ENCODE results near the gene REX1BD.
A peak's percentile ranks its signal among the peaks of the same experiment; 100 is the strongest.

The REX1BD gene

DNA sequence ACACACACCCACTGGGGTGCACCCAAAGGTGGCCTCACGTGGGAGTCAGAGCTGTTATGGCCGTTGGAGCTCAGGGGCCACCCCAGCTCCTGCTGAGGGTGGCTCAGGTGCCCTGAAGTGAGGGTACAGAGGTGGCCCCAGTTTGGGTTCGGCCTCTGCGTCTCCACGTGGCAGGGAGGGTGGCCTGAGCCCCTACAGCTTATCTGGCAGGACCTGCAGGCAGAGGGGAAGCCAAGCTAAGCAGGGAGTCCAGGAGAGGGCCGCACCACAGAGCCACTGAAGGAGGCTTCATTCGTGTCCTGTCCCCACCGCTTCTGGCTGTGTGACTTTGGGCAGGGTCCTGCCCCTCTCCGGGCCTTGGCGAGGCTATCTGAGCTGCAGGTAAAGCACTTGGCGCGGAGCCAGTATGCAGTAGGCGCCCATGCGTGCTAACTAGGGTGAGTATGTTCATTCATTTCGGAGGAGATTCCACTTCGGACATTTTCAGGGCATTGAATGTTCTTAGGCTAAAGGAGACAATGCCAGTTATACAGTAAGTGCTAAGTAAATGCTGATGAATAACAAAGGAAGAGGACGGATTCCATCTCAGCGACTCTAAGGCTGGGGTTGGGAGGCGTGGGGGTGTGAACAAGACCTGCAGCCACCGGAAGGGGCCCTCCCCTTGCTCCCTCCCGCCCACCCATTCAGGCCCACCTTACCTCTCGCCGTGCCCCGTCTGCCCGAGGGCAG is 4.9 kb downstream of the REX1BD start:
- no peak for TF ChIP-seq ZFX (IDR thresholded peaks at IDR 0.05; ENCODE audit: borderline replicate concordance)
- TF ChIP-seq, protein P1, sequence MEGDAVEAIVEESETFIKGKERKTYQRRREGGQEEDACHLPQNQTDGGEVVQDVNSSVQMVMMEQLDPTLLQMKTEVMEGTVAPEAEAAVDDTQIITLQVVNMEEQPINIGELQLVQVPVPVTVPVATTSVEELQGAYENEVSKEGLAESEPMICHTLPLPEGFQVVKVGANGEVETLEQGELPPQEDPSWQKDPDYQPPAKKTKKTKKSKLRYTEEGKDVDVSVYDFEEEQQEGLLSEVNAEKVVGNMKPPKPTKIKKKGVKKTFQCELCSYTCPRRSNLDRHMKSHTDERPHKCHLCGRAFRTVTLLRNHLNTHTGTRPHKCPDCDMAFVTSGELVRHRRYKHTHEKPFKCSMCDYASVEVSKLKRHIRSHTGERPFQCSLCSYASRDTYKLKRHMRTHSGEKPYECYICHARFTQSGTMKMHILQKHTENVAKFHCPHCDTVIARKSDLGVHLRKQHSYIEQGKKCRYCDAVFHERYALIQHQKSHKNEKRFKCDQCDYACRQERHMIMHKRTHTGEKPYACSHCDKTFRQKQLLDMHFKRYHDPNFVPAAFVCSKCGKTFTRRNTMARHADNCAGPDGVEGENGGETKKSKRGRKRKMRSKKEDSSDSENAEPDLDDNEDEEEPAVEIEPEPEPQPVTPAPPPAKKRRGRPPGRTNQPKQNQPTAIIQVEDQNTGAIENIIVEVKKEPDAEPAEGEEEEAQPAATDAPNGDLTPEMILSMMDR (IDR thresholded peaks at IDR 0.05): no peak
- peak overlapping the region; percentile 50 for H3K27ac ChIP-seq

- TF ChIP-seq ZFX (IDR thresholded peaks at IDR 0.05; ENCODE audit: borderline replicate concordance): no peak
- TF ChIP-seq, protein P1 (IDR thresholded peaks at IDR 0.05): peak; percentile 96
- H3K27ac ChIP-seq: peak overlapping the region; percentile 50
Observed at GRCh38 chr19:18594096-18594823, 5.7 kb downstream of the REX1BD start.

DNA sequence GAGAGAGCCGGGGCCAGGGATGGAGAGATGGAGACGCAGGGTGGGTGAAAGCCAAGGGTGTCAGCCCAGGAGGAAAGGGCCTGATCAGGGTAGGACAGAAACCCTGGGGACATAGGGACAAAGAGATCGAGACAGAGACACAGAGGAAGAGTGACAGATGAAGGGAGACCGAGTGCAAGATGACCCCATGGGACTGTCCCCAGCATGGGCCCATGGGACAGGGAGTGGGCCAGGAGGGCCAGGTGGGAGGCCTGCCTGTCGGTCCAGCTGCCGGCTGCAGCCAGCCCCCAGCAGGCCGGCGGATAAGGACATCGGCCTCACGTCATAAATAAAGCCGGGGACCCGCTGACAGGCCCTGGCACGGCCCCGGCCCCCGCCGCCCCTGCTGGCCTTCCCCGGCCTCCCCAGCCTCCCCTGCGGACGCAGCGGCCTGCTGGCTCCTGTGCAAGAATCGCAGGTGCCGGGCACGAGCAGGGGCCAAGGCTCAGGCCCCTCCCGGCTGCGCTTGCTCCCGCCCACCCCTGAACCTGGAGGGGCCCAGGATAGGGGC is 6.3 kb downstream of the REX1BD start:
- no peak for TF ChIP-seq ZFX (IDR thresholded peaks at IDR 0.05; ENCODE audit: borderline replicate concordance)
- TF ChIP-seq, protein P1 (IDR thresholded peaks at IDR 0.05): no peak
- H3K27ac ChIP-seq: peak overlapping the region; percentile 50

DNA sequence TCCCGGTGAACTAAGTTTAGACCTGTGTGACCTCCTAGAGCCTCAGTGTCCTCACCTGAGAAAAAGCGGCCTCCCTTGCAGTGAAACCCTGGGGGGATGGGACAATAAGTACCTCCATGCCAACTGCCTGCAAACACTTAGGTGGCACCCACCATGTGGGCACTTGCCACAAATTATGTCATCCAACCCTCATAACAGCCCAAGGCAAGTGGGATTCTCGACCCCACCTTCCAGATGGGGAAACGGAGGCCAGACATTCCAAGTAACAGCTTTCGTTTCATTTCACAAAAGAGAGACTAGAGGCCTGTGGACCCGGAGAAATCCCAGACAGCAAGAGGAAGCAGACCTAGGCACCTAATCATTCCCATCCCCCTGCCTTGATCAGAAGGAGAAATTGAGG is 6.9 kb downstream of the REX1BD start:
- H3K27ac ChIP-seq: no peak overlapping the region
- TF ChIP-seq, protein P1 (IDR thresholded peaks at IDR 0.05): no peak
- no peak for TF ChIP-seq ZFX (IDR thresholded peaks at IDR 0.05; ENCODE audit: borderline replicate concordance)

DNA sequence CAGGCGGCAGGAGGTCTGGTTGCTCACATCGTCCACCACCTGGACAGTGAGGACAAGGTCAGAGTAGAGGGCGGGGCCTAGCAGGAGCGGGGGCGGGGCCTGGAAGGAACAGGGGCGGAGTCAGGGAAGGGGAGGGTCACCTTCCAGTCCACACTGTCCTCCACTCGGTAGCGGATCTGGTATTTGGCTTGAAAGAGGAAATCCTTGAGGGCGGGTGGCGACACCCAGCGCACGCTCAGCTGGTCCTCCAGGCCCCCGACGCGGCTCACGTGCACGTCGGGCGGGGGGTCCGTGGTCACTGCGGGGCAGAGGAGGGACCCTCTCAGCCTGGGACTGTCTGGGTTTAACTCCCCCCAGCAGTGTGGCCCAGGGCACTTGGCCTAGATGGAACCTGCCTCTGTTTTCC is 8.2 kb downstream of the REX1BD start:
- no peak for TF ChIP-seq ZFX (IDR thresholded peaks at IDR 0.05; ENCODE audit: borderline replicate concordance)
- TF ChIP-seq, protein P1 (IDR thresholded peaks at IDR 0.05): peak; percentile 20
- H3K27ac ChIP-seq: peak overlapping the region; percentile 44

DNA sequence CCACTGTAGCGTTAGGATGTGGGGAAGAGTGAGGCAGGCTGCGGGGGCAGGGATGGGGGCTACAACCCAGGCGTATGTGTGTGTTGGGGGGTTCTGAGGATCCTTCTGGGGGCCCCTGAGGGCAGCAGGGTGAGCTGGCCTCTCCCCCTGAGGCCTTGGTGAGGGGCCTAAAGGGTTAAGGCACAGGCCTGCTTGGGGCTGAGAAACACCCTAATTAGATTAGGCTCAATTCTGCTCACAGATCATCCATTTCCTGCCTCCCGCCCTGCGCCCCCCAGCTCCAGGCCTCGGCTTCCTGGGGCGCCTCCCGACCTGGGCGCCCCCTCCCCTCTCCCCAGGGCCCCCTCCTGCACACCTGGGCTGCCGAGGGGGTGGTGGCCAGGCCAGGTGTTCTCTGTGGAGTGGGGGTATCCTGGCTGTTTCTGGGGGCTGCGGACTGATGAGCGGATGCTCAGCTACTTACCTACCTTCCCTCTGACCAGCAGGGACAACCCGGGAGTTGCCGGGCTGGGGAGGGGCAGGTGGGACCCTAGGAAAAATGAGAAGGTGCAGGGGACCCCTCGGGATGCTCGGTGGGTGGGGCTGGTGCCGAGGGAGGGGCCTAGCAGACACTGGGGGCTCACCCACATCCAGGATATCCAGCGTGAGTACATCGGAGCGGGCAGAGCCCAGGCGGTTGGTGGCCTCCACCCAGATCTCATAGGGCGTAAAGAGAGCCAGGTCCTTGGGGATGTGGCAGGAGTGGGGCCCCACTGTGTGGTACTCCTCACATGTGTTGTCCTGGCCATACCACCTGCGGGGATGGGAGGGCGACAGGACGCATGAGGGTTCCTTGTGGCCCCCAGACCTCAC is 9.4 kb downstream of the REX1BD start:
- H3K27ac ChIP-seq: no peak overlapping the region
- TF ChIP-seq ZFX (IDR thresholded peaks at IDR 0.05; ENCODE audit: borderline replicate concordance): no peak
- TF ChIP-seq, protein P1 (IDR thresholded peaks at IDR 0.05): no peak
